Gastrocnemius medialis (tissue), 4 donors: ENCODE data around the gene HOMER2.

ENCODE experiments used
- POLR2A ChIP-seq, 2 donors: fragments of 450-650 bp; IDR thresholded peaks; one replicate each; pipeline ENCODE4 v1.6.1; 2017; ENCODE audit warnings: antibody characterized with exemption in 2 of 2, mild to moderate bottlenecking in 2 of 2, moderate library complexity in 2 of 2
- TF ChIP-seq, protein P1 (sequence below), 5 experiments: fragments of 450-650 bp in 3 of 5; fragments of 200-600 bp in 2 of 5; sonication (generic) in 2 of 5; IDR thresholded peaks in 4 of 5; conservative IDR thresholded peaks in 1 of 5; 1 replicate in 4 of 5; 2 replicates in 1 of 5; pipeline ENCODE4 v1.5.1; 2016 to 2019; ENCODE audit warnings: antibody characterized with exemption in 5 of 5, mild to moderate bottlenecking in 3 of 5, moderate library complexity in 3 of 5

DNA sequence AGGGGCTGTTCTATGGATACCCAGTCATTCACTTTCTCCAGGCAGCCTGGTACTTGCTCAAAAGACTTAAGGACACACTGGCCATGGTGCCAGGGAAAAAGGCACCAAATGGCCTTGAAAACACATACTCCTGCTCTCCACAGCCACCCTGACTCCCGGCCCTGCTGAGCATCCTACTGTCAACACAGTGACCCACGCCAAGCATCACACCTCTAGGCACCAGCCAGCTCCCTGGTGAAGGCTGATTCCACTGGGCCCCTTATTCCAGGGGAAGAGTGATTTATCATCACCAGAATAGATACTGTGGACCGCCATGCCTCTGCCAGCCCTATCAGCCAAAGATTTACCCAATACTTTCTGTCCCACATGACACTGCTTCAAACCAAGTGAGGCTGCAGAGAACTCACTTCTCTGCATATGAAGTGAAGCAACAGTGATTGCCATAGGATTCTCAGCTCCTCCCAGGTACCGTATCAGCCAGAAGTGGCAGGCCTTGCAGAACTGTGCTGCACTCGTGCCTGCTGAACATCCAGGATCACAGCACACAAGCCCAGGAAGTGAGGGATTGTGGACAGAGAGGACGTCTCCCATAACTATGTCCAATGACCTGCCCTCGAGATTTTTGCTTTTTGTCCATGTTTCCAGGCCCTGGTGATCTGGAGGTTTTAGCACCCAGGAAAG lies 79.4 kb downstream of the HOMER2 start:
- TF ChIP-seq, protein P1, sequence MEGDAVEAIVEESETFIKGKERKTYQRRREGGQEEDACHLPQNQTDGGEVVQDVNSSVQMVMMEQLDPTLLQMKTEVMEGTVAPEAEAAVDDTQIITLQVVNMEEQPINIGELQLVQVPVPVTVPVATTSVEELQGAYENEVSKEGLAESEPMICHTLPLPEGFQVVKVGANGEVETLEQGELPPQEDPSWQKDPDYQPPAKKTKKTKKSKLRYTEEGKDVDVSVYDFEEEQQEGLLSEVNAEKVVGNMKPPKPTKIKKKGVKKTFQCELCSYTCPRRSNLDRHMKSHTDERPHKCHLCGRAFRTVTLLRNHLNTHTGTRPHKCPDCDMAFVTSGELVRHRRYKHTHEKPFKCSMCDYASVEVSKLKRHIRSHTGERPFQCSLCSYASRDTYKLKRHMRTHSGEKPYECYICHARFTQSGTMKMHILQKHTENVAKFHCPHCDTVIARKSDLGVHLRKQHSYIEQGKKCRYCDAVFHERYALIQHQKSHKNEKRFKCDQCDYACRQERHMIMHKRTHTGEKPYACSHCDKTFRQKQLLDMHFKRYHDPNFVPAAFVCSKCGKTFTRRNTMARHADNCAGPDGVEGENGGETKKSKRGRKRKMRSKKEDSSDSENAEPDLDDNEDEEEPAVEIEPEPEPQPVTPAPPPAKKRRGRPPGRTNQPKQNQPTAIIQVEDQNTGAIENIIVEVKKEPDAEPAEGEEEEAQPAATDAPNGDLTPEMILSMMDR (IDR thresholded peaks at IDR 0.05 in 4 of 5, conservative IDR thresholded peaks at IDR 0.05 in 1 of 5), result no peak
- no peak for TF ChIP-seq POLR2A (IDR thresholded peaks at IDR 0.05)
